ENCODE measurements around the gene SLC39A3.

SLC39A3 gene

GRCh38 chr19:2701361-2702169 is 38.3 kb downstream of the SLC39A3 start:
- Histone ChIP-seq H3K36me3 (ENCODE audit: control insufficient read depth in 4 of 4, insufficient read depth in 4 of 4, low read length in 3 of 4) (no peaks in the 10 kb centered on the region), H3K27ac (ENCODE audit: insufficient read depth in 1 of 2, low read depth in 1 of 2, low read length in 2 of 2, poor library complexity in 1 of 2, severe bottlenecking in 2 of 2) (peak overlapping the region in 1 of 2 experiments; percentile 61), H3K9me3 (ENCODE audit: control extremely low read depth in 1 of 5, control insufficient read depth in 4 of 5, insufficient read depth in 2 of 5, low read depth in 1 of 5, low read length in 4 of 5) (no peaks in the 10 kb centered on the region), H3K4me1 (ENCODE audit: control extremely low read depth in 1 of 4, control insufficient read depth in 4 of 4, insufficient read depth in 4 of 4, low read length in 3 of 4) (peaks cover 0 to 12% (median 11%) of the 10 kb centered on the region in 4 experiments), H3K27me3 (replicated peaks in 2 of 5; ENCODE audit: control insufficient read depth in 4 of 5, insufficient read depth in 5 of 5, low read length in 4 of 5) (no peaks in the 10 kb centered on the region), H3K4me3 (ENCODE audit: control insufficient read depth in 1 of 7, extremely low read depth in 1 of 7, insufficient read depth in 4 of 7, low read depth in 2 of 7, low read length in 6 of 7) (peak overlapping the region in 6 of 7 experiments; percentile 65 to 84 (median 72))
- 10% methylated on average over 9 of the region's 9 CpGs for WGBS (ENCODE audit: insufficient coverage)
- ChIA-PET CTCF (interaction anchor here (1.3 to 1.5 kb wide), 3 partner anchors 17 to 48 kb away, joined by 3 to 4 read pairs (median 4); no protein-coding TSS in a partner anchor), POLR2A (no interaction called here)
- DNase-seq = no peak

- POLR2A ChIA-PET = no interaction called here
- CTCF ChIA-PET = interaction anchor here (1.3 kb wide), 2 partner anchors 18 to 47 kb away, joined by 3 to 4 read pairs; no protein-coding TSS in a partner anchor
- H3K27me3 ChIP-seq (replicated peaks in 2 of 5; ENCODE audit: control insufficient read depth in 4 of 5, insufficient read depth in 5 of 5, low read length in 4 of 5) = no peaks in the 10 kb centered on the region
- H3K9me3 ChIP-seq (ENCODE audit: control extremely low read depth in 1 of 5, control insufficient read depth in 4 of 5, insufficient read depth in 2 of 5, low read depth in 1 of 5, low read length in 4 of 5) = no peaks in the 10 kb centered on the region
- peak overlapping the region in 1 of 7 experiments; percentile 73 for H3K4me3 ChIP-seq (ENCODE audit: control insufficient read depth in 1 of 7, extremely low read depth in 1 of 7, insufficient read depth in 4 of 7, low read depth in 2 of 7, low read length in 6 of 7)
- WGBS (ENCODE audit: insufficient coverage) = 94% methylated on average over 26 of the region's 26 CpGs
- DNase-seq = no peak
- no peak overlapping the region for H3K27ac ChIP-seq (ENCODE audit: insufficient read depth in 1 of 2, low read depth in 1 of 2, low read length in 2 of 2, poor library complexity in 1 of 2, severe bottlenecking in 2 of 2)
- peaks cover 0 to 16% (median 12%) of the 10 kb centered on the region in 4 experiments for H3K4me1 ChIP-seq (ENCODE audit: control extremely low read depth in 1 of 4, control insufficient read depth in 4 of 4, insufficient read depth in 4 of 4, low read length in 3 of 4)
- no peaks in the 10 kb centered on the region for H3K36me3 ChIP-seq (ENCODE audit: control insufficient read depth in 4 of 4, insufficient read depth in 4 of 4, low read length in 3 of 4)
Observed at GRCh38 chr19:2700660-2701360, 39.0 kb downstream of the SLC39A3 start.

GRCh38 chr19:2699413-2700140 is 40.2 kb downstream of the SLC39A3 start:
- Histone ChIP-seq H3K9me3 (ENCODE audit: control extremely low read depth in 1 of 5, control insufficient read depth in 4 of 5, insufficient read depth in 2 of 5, low read depth in 1 of 5, low read length in 4 of 5) (no peaks in the 10 kb centered on the region), H3K27me3 (replicated peaks in 2 of 5; ENCODE audit: control insufficient read depth in 4 of 5, insufficient read depth in 5 of 5, low read length in 4 of 5) (no peaks in the 10 kb centered on the region), H3K4me3 (ENCODE audit: control insufficient read depth in 1 of 7, extremely low read depth in 1 of 7, insufficient read depth in 4 of 7, low read depth in 2 of 7, low read length in 6 of 7) (no peak overlapping the region), H3K4me1 (ENCODE audit: control extremely low read depth in 1 of 4, control insufficient read depth in 4 of 4, insufficient read depth in 4 of 4, low read length in 3 of 4) (peaks cover 4 to 29% (median 24%) of the 10 kb centered on the region in 4 experiments), H3K27ac (ENCODE audit: insufficient read depth in 1 of 2, low read depth in 1 of 2, low read length in 2 of 2, poor library complexity in 1 of 2, severe bottlenecking in 2 of 2) (no peak overlapping the region), H3K36me3 (ENCODE audit: control insufficient read depth in 4 of 4, insufficient read depth in 4 of 4, low read length in 3 of 4) (no peaks in the 10 kb centered on the region)
- POLR2A ChIA-PET = no interaction called here
- 91% methylated on average over 13 of the region's 15 CpGs for WGBS (ENCODE audit: insufficient coverage)
- no peak for DNase-seq
- CTCF ChIA-PET = interaction anchor here (0.5 to 1.1 kb wide), 2 partner anchors 12 to 82 kb away, joined by 3 to 4 read pairs; no protein-coding TSS in a partner anchor

- 90% methylated on average over 5 of the region's 5 CpGs for whole genome bisulfite sequencing (ENCODE audit: insufficient coverage)
- ChIA-PET POLR2A (interaction anchor here (1.0 kb wide), 1 partner anchor 46 kb away, joined by 3 read pairs; the partner anchor contains the start of gene SLC39A3), CTCF (interaction anchor here (1.2 to 1.3 kb wide), 2 partner anchors 12 to 60 kb away, joined by 3 to 4 read pairs; no protein-coding TSS in a partner anchor)
- Histone ChIP-seq H3K36me3 (ENCODE audit: control insufficient read depth in 4 of 4, insufficient read depth in 4 of 4, low read length in 3 of 4) (peaks cover 0 to 2% (median 0%) of the 10 kb centered on the region in 4 experiments), H3K4me3 (ENCODE audit: control insufficient read depth in 1 of 7, extremely low read depth in 1 of 7, insufficient read depth in 4 of 7, low read depth in 2 of 7, low read length in 6 of 7) (no peak overlapping the region), H3K4me1 (ENCODE audit: control extremely low read depth in 1 of 4, control insufficient read depth in 4 of 4, insufficient read depth in 4 of 4, low read length in 3 of 4) (peaks cover 4 to 29% (median 22%) of the 10 kb centered on the region in 4 experiments), H3K27ac (ENCODE audit: insufficient read depth in 1 of 2, low read depth in 1 of 2, low read length in 2 of 2, poor library complexity in 1 of 2, severe bottlenecking in 2 of 2) (peak overlapping the region in 1 of 2 experiments; percentile 63), H3K9me3 (ENCODE audit: control extremely low read depth in 1 of 5, control insufficient read depth in 4 of 5, insufficient read depth in 2 of 5, low read depth in 1 of 5, low read length in 4 of 5) (no peaks in the 10 kb centered on the region), H3K27me3 (replicated peaks in 2 of 5; ENCODE audit: control insufficient read depth in 4 of 5, insufficient read depth in 5 of 5, low read length in 4 of 5) (no peaks in the 10 kb centered on the region)
- DNase-seq = no peak
Observed at GRCh38 chr19:2694196-2694595, 45.6 kb downstream of the SLC39A3 start.

GRCh38 chr19:2693492-2694160 is 46.2 kb downstream of the SLC39A3 start:
- H3K27me3 ChIP-seq (replicated peaks in 2 of 5; ENCODE audit: control insufficient read depth in 4 of 5, insufficient read depth in 5 of 5, low read length in 4 of 5) = no peaks in the 10 kb centered on the region
- H3K4me3 ChIP-seq (ENCODE audit: control insufficient read depth in 1 of 7, extremely low read depth in 1 of 7, insufficient read depth in 4 of 7, low read depth in 2 of 7, low read length in 6 of 7) = no peak overlapping the region
- H3K4me1 ChIP-seq (ENCODE audit: control extremely low read depth in 1 of 4, control insufficient read depth in 4 of 4, insufficient read depth in 4 of 4, low read length in 3 of 4) = peaks cover 4 to 29% (median 22%) of the 10 kb centered on the region in 4 experiments
- peak overlapping the region in 1 of 2 experiments; percentile 7 for H3K27ac ChIP-seq (ENCODE audit: insufficient read depth in 1 of 2, low read depth in 1 of 2, low read length in 2 of 2, poor library complexity in 1 of 2, severe bottlenecking in 2 of 2)
- WGBS (ENCODE audit: insufficient coverage) = 93% methylated on average over 5 of the region's 12 CpGs
- peaks cover 0 to 2% (median 0%) of the 10 kb centered on the region in 4 experiments for H3K36me3 ChIP-seq (ENCODE audit: control insufficient read depth in 4 of 4, insufficient read depth in 4 of 4, low read length in 3 of 4)
- ChIA-PET CTCF (no interaction called here), POLR2A (interaction anchor here (0.7 to 1.0 kb wide), 2 partner anchors 46 to 187 kb away, joined by 3 to 4 read pairs; partner anchors contain the start of gene SLC39A3)
- no peaks in the 10 kb centered on the region for H3K9me3 ChIP-seq (ENCODE audit: control extremely low read depth in 1 of 5, control insufficient read depth in 4 of 5, insufficient read depth in 2 of 5, low read depth in 1 of 5, low read length in 4 of 5)
- DNase-seq = no peak

GRCh38 chr19:2691951-2692350 is 47.9 kb downstream of the SLC39A3 start:
- 98% methylated on average over 9 of the region's 9 CpGs for WGBS (ENCODE audit: insufficient coverage)

More at GRCh38 chr19:2691951-2692350, 47.9 kb downstream of the SLC39A3 start:
- CTCF ChIA-PET = no interaction called here
- no peak for DNase-seq
- Histone ChIP-seq H3K36me3 (ENCODE audit: control insufficient read depth in 4 of 4, insufficient read depth in 4 of 4, low read length in 3 of 4) (peaks cover 0 to 2% (median 0%) of the 10 kb centered on the region in 4 experiments), H3K27me3 (replicated peaks in 2 of 5; ENCODE audit: control insufficient read depth in 4 of 5, insufficient read depth in 5 of 5, low read length in 4 of 5) (no peaks in the 10 kb centered on the region), H3K27ac (ENCODE audit: insufficient read depth in 1 of 2, low read depth in 1 of 2, low read length in 2 of 2, poor library complexity in 1 of 2, severe bottlenecking in 2 of 2) (no peak overlapping the region), H3K9me3 (ENCODE audit: control extremely low read depth in 1 of 5, control insufficient read depth in 4 of 5, insufficient read depth in 2 of 5, low read depth in 1 of 5, low read length in 4 of 5) (no peaks in the 10 kb centered on the region), H3K4me3 (ENCODE audit: control insufficient read depth in 1 of 7, extremely low read depth in 1 of 7, insufficient read depth in 4 of 7, low read depth in 2 of 7, low read length in 6 of 7) (no peak overlapping the region), H3K4me1 (ENCODE audit: control extremely low read depth in 1 of 4, control insufficient read depth in 4 of 4, insufficient read depth in 4 of 4, low read length in 3 of 4) (peaks cover 4 to 29% (median 22%) of the 10 kb centered on the region in 4 experiments)
- POLR2A ChIA-PET = no interaction called here
